GM15510 (cell line): ENCODE measurements around the gene PAK4.

Experiments used
- POLR2A ChIP-seq: IDR thresholded peaks from 3 replicates; pipeline ENCODE4 v1.6.1; 2011; ENCODE audit warnings: borderline replicate concordance; ENCODE audit not compliant: insufficient read length; ENCODE audit errors: extremely low read depth

The PAK4 gene

DNA sequence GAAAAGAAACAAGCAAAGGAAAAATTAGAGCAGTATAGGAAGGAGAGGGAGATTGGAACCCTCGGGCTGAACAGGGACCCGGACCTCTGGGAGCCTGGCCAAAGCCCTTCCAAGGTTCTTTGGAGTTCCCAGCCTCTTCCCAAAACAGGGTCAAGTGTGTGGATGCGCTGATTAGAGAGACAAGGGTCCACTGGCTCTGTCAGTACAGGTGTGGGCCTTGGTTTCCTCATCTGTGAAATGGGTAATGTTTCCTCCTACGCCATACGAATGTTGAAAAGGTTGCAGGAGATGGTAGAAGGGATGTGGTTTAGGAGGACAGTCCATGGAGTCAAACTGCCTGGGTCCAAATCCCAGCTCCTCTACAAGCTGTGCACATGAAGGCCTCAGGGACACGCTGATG is 80.5 kb downstream of the PAK4 start:
- no peak for TF ChIP-seq POLR2A

DNA sequence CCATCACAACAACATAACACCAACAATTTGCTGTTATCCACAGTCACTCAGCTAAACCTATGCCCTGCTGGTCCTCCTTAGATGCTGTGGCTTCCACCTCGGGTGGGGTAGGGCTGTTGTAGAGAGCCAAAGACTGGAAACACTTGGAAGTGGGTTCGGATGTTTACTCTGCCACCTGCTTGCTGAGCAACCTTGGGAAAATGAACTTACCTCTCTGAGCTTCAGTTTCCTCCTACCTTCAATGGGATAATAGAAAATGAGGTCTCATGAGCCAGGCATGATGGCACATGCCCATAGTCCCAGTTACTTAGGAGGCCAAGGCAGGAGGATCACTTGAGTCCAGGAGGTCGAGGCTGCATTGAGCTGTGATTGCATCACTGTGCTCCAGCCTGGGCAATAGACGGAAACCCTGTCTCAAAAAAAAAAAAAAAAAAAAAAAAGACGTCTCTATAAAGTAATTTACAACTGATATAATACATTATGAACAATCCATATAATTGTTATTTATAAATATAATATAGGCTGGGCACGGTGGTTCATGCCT is 81.8 kb downstream of the PAK4 start:
- no peak for TF ChIP-seq POLR2A

DNA sequence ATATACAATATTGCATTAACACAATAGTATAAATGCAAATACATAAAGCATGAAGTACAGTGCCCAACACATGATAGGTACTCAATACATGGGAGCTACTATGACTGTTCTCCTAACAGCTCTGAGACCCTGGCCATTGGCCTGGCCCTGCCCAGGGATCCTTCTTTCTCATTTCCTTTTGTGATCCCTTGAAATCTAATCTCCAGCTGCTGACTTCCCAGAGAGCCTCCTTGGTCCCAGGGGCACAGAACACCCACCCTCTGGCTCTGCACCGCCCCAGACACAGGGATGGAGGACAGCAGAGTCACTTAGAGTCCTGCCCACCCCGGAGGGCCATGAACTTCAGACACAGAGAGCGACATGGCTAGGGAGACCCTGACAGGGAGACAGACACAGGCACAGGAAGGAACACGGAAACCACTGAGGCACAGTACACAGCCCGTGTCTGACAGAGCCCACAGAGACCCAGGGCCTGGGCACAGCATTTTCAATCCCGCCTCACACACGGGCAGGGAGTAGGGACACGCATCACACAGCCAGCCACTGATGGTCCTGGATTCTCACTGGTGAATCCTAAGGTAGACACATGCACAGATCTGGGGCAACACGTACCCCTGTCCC is 82.7 kb downstream of the PAK4 start:
- TF ChIP-seq POLR2A, result no peak

DNA sequence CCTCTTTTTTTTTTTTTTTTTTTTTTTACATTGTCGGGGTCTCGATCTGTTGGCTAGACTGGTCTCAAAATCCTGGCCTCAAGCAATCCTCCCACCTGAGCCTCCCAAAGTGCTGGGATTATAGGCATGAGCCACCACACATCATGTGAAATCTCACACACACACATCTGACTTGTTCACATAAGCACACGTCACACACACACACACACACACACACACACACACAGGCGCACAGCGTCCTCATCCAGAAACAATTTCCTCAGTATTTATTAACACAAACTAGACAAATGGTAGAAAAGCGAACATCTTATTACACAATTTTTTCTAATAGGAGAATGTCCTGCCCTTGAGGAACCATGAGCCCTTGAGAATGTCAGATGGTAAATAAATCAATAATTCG is 83.6 kb downstream of the PAK4 start:
- no peak for TF ChIP-seq POLR2A

DNA sequence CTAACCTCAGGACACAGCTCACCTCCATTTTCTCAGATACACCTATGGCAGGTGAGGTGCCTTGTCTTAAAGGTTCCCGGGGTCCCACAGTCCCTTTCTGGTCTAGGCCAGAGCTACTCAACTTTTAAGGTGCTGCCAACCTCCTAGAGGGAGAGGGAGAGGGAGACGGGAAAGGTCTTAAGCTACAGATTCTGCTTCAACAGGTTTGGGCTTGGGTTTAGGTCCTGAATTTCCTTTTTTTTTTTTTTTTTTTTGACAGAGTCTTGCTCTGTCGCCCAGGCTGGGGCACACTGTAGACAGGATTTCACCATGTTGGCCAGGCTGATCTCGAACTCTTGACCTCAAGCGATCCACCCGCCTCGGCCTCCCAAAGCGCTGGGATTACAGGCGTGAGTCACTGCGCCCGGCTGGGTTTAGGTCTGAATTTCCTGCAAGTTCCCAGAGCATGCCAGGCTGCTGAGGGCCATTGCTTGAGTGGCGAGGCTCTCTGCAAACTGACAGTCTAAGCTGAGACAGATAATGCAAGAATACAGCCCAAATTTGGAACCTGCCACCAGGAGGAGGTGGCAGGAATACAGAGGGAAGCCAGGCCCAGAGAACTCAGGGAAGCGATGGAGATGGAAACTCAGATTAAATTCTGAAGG is 86.3 kb downstream of the PAK4 start:
- no peak for TF ChIP-seq POLR2A

DNA sequence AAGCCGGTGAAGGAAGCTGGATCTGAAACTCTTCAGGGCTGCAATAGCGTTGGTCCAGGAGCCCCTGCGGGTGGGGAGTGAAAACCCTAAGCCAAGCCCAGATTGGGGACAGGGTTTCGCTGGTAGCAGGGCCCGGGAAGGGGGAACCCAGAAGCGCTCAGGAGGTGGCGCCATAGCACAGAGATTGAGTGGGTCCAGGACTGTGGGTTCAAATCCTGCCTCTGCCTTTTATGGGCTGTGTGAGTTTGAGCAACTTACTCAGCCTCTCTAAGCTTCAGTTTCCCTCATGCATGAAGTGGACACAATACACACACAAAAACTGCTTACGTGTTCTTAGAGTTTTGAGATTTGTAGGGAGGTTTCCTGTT is 86.8 kb downstream of the PAK4 start:
- TF ChIP-seq POLR2A, result no peak

DNA sequence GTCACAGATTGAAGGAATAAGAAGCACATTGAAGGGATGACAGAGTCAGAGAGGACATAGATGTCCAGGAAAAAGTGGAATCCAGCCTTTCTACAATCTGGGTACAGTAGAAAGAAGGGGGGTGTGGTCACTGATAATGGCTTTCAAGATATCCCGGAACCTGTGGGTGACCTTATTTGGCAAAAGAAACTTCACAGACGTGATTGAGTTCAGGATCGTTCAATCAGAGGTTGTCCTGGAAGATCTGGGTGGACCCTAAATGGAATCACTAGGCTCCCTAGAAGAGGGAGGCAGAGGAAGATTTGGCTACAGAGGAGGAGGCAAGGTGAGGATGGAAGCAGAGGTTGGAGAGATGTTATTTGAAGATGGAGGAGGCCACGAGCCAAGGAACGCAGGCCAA is 91.5 kb downstream of the PAK4 start:
- no peak for TF ChIP-seq POLR2A

DNA sequence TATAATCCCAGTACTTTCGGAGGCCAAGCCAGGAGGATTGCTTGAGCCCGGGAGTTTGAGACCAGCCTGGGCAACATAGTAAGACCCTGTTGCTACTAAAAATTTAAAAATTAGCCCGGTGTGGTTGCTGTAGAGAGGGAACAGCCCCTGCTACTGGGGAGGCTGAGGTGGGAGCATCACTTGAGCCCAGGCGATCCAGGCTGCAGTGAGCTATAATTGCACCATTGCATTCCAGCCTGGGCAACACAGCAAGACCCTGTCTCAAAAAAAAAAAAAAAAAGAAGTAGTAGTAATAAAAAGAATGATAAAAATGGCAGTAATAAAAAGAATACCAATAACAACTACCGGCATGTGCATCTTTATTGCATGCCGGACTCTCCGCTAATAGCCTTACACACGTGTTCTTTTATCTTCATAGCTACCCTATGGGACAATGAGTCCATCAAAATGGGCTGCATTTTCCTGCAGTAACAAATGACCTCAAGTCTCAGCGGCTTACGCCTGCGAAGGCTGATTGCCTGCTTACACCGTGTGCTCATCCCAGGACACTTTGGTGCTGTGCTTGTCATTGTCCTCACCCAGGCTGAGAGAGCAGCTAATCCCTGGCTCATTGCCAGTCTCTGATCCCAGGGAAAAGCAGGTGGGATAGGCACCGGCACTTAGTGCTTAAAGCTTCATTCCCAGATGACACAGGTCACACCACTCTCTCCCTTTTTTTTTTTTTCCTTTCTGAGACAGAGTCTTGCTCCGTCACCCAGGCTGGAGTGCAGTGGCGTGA is 92.8 kb downstream of the PAK4 start:
- no peak for TF ChIP-seq POLR2A

DNA sequence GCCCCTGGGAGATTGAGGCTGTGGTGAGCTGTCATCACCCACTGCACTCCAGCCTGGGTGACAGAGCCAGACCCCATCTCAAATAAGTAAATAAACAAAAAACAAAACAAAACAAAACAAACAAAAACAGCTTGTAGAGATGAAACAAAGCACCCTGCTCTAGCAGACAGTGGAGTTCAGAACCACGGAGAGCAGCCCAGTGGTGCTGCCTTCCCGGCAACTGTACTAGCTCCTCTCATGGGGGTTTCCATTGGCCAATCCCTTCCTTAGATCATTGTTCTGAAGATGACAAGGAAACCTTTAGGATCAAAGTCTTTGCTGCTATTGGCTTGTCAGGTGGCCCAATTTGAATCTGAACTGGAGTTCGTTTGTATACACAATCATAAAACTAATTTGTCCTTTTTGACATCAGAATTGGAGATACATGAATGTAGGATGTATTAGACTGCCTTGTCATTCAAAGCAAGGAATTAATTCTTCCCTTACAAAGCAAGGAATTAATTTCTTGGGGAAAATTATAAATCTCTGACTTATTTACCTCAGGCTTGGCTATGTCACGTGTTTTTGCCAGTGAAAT is 98.2 kb downstream of the PAK4 start:
- no peak for TF ChIP-seq POLR2A

DNA sequence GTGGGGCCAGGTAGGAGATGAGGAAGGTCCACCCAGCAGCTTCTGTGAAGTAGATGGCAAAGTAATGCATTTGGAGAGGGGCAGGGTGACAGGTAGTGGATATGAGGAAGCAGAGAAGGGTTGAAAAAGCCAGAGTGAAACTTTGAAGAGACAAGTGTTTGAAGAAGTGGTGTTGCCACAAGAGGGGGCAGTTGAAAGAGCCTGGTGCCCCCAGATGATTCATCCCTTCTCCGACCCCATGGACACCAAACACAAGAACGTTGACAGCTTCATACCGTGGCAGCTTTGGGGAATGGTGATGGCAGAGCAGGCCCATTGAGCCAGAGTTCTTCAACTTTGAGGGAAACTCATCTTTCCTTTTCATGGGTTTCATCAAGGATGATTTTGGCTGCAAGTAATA is 99.3 kb downstream of the PAK4 start:
- TF ChIP-seq POLR2A, result no peak
